GM12878 (cell line): Measurements from ENCODE around the gene SVIL. TPM values are rescaled to one million over a fixed set of nuclear protein-coding genes. Genes with fewer than 3 reads are reported as not detected.
"Not testable (repeated sequence)": the region's sequence is repeated elsewhere in the genome, so short reads cannot be mapped to it uniquely, and the experiment has no call there.

Source experiments
- ATAC-seq: fragments of 200-7000 bp; cut with Tn5 transposase; 3 replicates; pipeline ENCODE4 v1.9.1; 2020; ENCODE audit warnings: mild to moderate bottlenecking, moderate library complexity
- BruUV-seq: library from RNA; stranded (reverse); fragments of 400-500 nt; replicated peaks from 2 replicates; lab custom pipeline; 2021; lab: Mats Ljungman, UMichigan
- CTCF ChIA-PET: fragments of 300-600 bp; sonication (Branson Sonifier 250); formaldehyde crosslinking; extraction: SDS; loops from one replicate; lab custom pipeline; 2021; ENCODE audit warnings: inconsistent platforms; lab: Yijun Ruan, JAX
- POLR2A ChIA-PET: fragments of 350-600 bp; formaldehyde crosslinking; extraction: SDS; loops from one replicate; lab custom pipeline; 2021; ENCODE audit warnings: inconsistent platforms; lab: Charles Lee
- RAD21 ChIA-PET: fragments of 300-600 bp; sonication (Branson Sonifier 250); formaldehyde crosslinking; loops from one replicate; lab custom pipeline; 2023; ENCODE audit warnings: antibody characterized with exemption; ENCODE audit not compliant: unreplicated experiment; lab: Charles Lee
- SMC1A ChIA-PET: fragments of 300-600 bp; sonication (Branson Sonifier 250); formaldehyde crosslinking; loops from one replicate; lab custom pipeline; 2023; ENCODE audit not compliant: unreplicated experiment, uncharacterized antibody; lab: Charles Lee
- DNase-seq: peaks from one replicate; pipeline ENCODE4 v3.0.0-alpha.2; 2011; ENCODE audit warnings: low read depth, low spot score
- FAIRE-seq: peaks from 3 replicates; lab custom pipeline; 2011; peaks lifted over from hg19 to GRCh38; lab: Jason Lieb, UNC
- H2AFZ ChIP-seq: 2 replicates; pipeline ENCODE4 v1.6.0; 2011; ENCODE audit warnings: low read depth, low read length, control low read depth; ENCODE audit not compliant: control insufficient read depth
- H3K27ac ChIP-seq: 2 replicates; pipeline ENCODE4 v1.5.1; 2011; ENCODE audit warnings: control low read depth; ENCODE audit not compliant: control insufficient read depth, insufficient read depth
- H3K27me3 ChIP-seq, 2 experiments: replicated peaks in 1 of 2; 2 replicates each; pipeline versions ENCODE4 v1.6.0 to v1.6.1; 2011; ENCODE audit warnings: low read length in 1 of 2; ENCODE audit not compliant: control insufficient read depth in 2 of 2, insufficient read depth in 2 of 2
- H3K36me3 ChIP-seq, 2 experiments: 2 replicates each; pipeline ENCODE4 v1.5.1; 2011; ENCODE audit warnings: low read length in 1 of 2; ENCODE audit not compliant: control insufficient read depth in 2 of 2, insufficient read depth in 2 of 2
- H3K4me1 ChIP-seq: 2 replicates; pipeline ENCODE4 v1.6.1; 2011; ENCODE audit warnings: mild to moderate bottlenecking, low read length, moderate library complexity, mixed read lengths; ENCODE audit not compliant: control insufficient read depth, insufficient read depth
- H3K4me2 ChIP-seq: 2 replicates; pipeline ENCODE4 v1.6.0; 2011; ENCODE audit warnings: control low read depth; ENCODE audit not compliant: control insufficient read depth, insufficient read depth
- H3K4me3 ChIP-seq: fragments of 200-600 bp; sonication (generic); 2 replicates; pipeline ENCODE4 v1.5.1; 2016
- H3K79me2 ChIP-seq: 2 replicates; pipeline ENCODE4 v1.6.0; 2011; ENCODE audit warnings: low read length; ENCODE audit not compliant: control insufficient read depth, insufficient read depth
- H3K9ac ChIP-seq: 2 replicates; pipeline ENCODE4 v1.8.0; 2011; ENCODE audit warnings: low read length, control low read depth, mixed read lengths; ENCODE audit not compliant: control insufficient read depth, insufficient read depth
- H3K9me3 ChIP-seq: replicated peaks from 3 replicates; pipeline ENCODE4 v1.5.1; 2011; ENCODE audit warnings: mild to moderate bottlenecking, low read length; ENCODE audit not compliant: control insufficient read depth, insufficient read depth
- H4K20me1 ChIP-seq: 2 replicates; pipeline ENCODE4 v1.6.0; 2011; ENCODE audit not compliant: control insufficient read depth, insufficient read depth
- CTCF ChIP-seq, 3 experiments: IDR thresholded peaks in 2 of 3; conservative IDR thresholded peaks in 1 of 3; 2 replicates each; pipeline ENCODE4 v1.5.1; 2011; ENCODE audit warnings: low read depth in 3 of 3, low read length in 3 of 3, mild to moderate bottlenecking in 3 of 3, control low read depth in 2 of 3, moderate library complexity in 2 of 3, inconsistent platforms in 1 of 3, mixed read lengths in 1 of 3; ENCODE audit not compliant: control insufficient read depth in 2 of 3, insufficient read depth in 1 of 3; ENCODE audit errors: extremely low read depth in 1 of 3
- RAD21 ChIP-seq: IDR thresholded peaks from 2 replicates; pipeline ENCODE4 v1.6.1; 2011; ENCODE audit warnings: mild to moderate bottlenecking, low read depth, low read length, moderate library complexity; ENCODE audit not compliant: insufficient read depth
- SMC3 ChIP-seq: IDR thresholded peaks from 2 replicates; pipeline ENCODE4 v1.6.1; 2011; ENCODE audit warnings: low read length, improper control_type of control experiment, borderline replicate concordance
- WGBS: methylation state at CpG from one replicate; pipeline ENCODE4 v1.1.6; 2016; ENCODE audit warnings: low lambda C conversion rate; ENCODE audit not compliant: insufficient replicate concordance, insufficient coverage; ENCODE audit errors: missing lambda C conversion rate; 5-methylcytosine and 5-hydroxymethylcytosine counted together
- in situ Hi-C: fragments of 300-500 bp; cut with MboI; formaldehyde crosslinking; loops from 9 replicates; pipeline ENCODE4 v1.14.3; 2018; ENCODE audit warnings: mixed read lengths
- intact Hi-C: fragments of 100-400 bp; cut with micrococcal nuclease; formaldehyde crosslinking; loops from one replicate; pipeline ENCODE4 v1.14.2; 2022; ENCODE audit not compliant: unreplicated experiment
- polyA plus RNA-seq, 11 experiments: library from polyadenylated mRNA; depleted of rRNA in 4 of 11; unstranded in 6 of 11; stranded (reverse) in 5 of 11; fragments of >200 nt; fragmentation: Nextera tagmentation in 4 of 11; fragmentation: Illumina TruSeq in 1 of 11; extraction: Ambion mirVana in 4 of 11; extraction: Trizol in 1 of 11; gene quantifications; 1 replicate in 1 of 11; 2 replicates in 10 of 11; pipeline versions ENCODE4 v1.2.1 to v1.2.3, GENCODE V29; 2011 to 2016; ENCODE audit warnings: inconsistent platforms in 2 of 11, missing spikeins in 2 of 11, low read depth in 1 of 11
- total RNA-seq, 4 experiments: library from RNA; depleted of rRNA in 3 of 4; stranded (reverse); fragments of >200 nt in 3 of 4; fragmentation: Illumina TruSeq in 1 of 4; extraction: Trizol in 1 of 4; gene quantifications; 2 replicates each; pipeline versions ENCODE4 v1.2.1 to v1.2.3, GENCODE V29; 2013 to 2021

The SVIL gene
- total and polyA plus RNA-seq, 10 of the 15 experiments (the other 5 are each of a cell fraction or from before 2014, with no cell fraction given), result 0.22 to 1.9 (median 0.87) TPM

DNA sequence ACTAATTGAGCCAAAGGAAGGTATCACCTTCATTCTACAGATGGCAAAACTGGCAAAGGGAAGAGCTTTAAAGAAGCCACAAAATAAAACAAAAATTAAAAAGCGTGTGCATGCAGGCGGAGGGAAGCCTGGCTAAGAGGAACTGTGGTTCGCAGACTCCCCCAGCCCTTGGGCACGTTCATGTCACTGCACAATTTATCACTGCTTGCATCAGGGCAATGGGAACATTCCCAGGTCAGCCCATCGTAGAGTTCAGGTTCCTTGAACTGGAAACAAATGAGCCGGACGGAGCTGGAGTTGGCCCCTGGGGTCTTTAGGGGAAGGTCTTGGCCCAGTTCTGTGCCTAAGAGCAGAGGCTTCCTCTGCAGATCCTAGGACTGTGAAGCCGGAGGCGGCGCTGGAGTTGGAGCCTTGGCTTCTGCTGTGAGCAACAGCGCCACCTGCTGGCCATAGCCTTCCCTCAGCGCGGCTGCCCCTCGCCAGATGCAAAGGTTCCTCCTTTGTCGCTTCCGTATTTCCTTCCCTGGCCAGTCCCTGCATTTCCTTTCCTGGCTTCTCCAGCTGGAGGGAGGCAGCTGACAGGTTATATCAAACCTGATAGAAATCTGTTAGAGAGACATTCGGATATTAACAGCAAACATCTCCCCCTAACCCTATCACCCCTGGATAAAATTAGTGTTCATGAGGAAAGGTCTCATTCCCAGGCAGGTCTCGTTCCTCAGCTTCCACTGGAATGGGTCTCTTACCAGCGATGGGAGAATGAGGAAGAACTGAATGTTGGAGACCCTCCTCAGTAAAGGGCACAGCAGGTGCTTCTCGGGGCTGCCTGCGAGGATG, 185.8 kb downstream of the SVIL start:
- WGBS, result 13% methylated on average over 21 of the region's 21 CpGs
- H3K4me2 ChIP-seq, H3K4me1 ChIP-seq, H3K36me3 ChIP-seq, H3K27ac ChIP-seq, H4K20me1 ChIP-seq, H3K9ac ChIP-seq, H3K27me3 ChIP-seq, H3K79me2 ChIP-seq, BruUV-seq, H3K9me3 ChIP-seq, POLR2A ChIA-PET, H2AFZ ChIP-seq, RAD21 ChIA-PET, DNase-seq, H3K4me3 ChIP-seq: not testable (repeated sequence)
- peak; percentile 94 for ATAC-seq
- TF ChIP-seq SMC3, result peak; percentile 37; the same call in 1 of the 2 replicates
- TF ChIP-seq RAD21, result peak; percentile 49
- peak; percentile 53 to 70 (median 57) for TF ChIP-seq CTCF (IDR thresholded peaks at IDR 0.05 in 2 of 3, conservative IDR thresholded peaks at IDR 0.05 in 1 of 3; ENCODE audit: control insufficient read depth in 2 of 3, extremely low read depth in 1 of 3, insufficient read depth in 1 of 3, low read depth in 3 of 3, low read length in 3 of 3)
- CTCF ChIA-PET, result interaction anchor here (0.8 to 3.0 kb wide), 16 partner anchors 9 to 200 kb away, joined by 3 to 12 read pairs (median 4); no protein-coding TSS in a partner anchor
- intact Hi-C loops, result loop anchor here (5.0 kb wide), 3 partner anchors 62 to 288 kb away; no protein-coding TSS in a partner anchor
- SMC1A ChIA-PET, result interaction anchor here (1.5 kb wide), 1 partner anchor 60 kb away, joined by 3 read pairs; no protein-coding TSS in a partner anchor
- in situ Hi-C loops, result loop anchor here (10.0 kb wide), 1 partner anchor 784 kb away; no protein-coding TSS in a partner anchor
- FAIRE-seq, result peak; percentile 99
